ENCODE results near the gene RANBP10.

DNA sequence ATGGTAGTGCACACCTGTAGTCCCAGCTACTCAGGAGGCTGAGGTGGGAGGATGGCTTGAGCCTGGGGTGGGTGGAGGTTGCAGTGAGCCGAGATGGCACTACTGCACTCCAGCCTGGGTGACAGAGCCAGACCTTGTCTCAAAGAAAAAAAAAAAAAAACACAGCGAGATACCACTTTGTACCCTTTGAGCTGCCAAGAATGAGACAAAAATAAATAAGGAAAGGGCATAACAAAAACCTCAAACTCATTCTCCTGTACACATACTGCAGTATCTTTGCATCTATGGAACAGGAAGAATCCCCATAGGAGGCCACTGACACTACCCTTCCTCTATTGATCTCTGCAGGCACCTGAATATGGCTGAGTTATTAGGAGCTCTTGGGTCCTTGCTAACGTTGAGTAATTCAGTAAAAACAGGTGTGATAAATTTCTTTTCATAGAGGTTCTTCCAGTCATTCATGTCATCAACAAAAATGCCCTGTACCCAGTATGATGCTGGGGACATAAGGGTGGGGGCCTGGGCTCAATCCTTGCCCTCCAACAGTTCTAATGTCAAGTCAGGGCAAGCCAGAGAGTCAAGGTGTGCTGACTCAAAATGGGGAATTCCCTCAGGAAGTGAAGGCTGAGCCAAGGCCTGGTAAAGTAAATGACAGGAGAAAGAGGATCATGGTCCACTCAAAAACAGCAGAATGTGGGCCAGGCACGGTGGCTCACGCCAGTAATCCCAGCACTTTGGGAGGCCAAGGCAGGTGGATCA lies 26.9 kb downstream of the RANBP10 start:
- TF ChIP-seq POLR2AphosphoS5 (IDR thresholded peaks at IDR 0.05) (no peak), POLR2A (IDR thresholded peaks at IDR 0.05) (no peak)
- TF ChIP-seq, protein P1, sequence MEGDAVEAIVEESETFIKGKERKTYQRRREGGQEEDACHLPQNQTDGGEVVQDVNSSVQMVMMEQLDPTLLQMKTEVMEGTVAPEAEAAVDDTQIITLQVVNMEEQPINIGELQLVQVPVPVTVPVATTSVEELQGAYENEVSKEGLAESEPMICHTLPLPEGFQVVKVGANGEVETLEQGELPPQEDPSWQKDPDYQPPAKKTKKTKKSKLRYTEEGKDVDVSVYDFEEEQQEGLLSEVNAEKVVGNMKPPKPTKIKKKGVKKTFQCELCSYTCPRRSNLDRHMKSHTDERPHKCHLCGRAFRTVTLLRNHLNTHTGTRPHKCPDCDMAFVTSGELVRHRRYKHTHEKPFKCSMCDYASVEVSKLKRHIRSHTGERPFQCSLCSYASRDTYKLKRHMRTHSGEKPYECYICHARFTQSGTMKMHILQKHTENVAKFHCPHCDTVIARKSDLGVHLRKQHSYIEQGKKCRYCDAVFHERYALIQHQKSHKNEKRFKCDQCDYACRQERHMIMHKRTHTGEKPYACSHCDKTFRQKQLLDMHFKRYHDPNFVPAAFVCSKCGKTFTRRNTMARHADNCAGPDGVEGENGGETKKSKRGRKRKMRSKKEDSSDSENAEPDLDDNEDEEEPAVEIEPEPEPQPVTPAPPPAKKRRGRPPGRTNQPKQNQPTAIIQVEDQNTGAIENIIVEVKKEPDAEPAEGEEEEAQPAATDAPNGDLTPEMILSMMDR (IDR thresholded peaks at IDR 0.05) = no peak
